DMS 273 (cell line): Measurements from ENCODE around the gene PEX5L.

Experiments
- DNase-seq: peaks from one replicate; lab custom pipeline; 2025; ENCODE audit not compliant: unreplicated experiment; lab: John Stamatoyannopoulos, UW

PEX5L gene

DNA sequence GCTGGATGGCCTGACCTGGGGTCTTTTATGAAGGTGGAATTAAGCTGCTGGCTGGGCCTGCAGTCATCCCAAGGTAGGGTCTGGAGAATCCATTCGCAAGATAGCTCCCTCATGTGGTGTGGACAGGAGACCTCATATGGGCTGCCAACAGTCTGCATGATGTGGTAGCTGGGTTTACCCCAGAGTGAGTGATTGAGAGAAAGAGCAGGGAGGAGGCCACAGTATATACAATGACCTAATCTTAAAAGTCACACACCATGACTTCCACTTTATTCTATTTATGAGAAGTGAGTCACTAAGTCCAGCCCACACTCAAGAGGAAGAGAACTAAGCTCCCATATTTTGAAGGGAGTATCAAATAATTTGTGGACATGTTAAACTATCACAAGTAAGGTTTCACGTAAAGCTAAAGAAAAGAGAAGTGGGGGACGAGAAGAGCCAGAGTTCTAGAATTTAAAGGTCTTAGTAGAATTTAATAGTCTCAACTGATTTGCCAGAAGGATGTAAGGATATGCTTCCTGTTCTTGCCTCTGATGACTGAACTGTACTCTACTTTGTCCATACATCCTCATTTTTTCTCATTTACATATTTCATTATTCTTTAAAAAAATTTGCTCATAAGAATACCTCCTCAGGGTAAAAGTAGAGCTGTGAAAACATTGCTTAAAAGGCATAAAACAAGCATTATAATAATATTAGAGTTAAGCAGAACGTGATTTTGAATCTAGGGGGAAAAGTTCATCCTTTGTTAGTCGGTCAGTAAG, 184.4 kb downstream of the PEX5L start:
- DNase-seq, result peak; percentile 11

- DNase-seq, result no peak
Measured at GRCh38 chr3:179848711-179849110, 188.0 kb downstream of the PEX5L start.

GRCh38 chr3:179842061-179842460, 194.7 kb downstream of the PEX5L start:
- DNase-seq, result no peak

- peak; percentile 11 for DNase-seq
Measured at GRCh38 chr3:179840985-179841384, 195.8 kb downstream of the PEX5L start.

DNA sequence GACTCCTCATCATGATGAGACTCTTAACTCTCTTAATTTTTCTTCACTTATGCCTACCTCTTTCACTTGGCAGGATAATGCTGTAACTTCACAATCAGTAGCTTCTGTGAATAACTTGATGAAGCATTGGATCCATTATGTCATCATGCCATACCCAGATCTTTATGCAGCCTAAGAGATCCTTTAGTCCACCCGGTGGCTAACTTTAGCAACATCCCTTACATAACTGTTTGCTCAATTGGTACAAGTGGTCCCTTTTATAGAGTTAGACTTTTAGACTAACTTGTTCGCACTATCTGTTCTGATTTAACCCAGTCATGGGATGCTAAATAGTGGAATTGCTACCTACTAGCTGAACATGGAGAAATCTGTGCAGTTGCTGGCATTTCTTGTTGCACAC, 199.4 kb downstream of the PEX5L start:
- peak; percentile 28 for DNase-seq

DNA sequence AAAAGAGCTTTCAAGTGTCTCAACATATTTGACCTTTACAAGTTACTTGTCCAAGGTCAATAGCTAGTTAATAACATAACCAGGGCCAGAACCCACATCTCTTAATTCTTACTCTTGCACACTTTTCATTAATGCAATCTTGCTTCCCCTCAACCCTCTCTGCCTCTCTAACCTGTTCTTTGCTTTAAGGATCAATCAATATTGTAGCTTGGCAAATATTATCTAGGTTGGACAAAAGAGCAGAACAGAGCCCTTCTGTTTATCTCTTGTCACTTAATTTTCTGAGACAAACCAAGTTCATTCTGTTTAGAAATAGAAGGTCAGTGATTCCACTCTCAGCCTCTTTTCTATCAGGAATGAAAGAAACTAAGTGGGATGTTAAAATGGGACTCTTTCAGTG, 203.4 kb downstream of the PEX5L start:
- DNase-seq, result no peak

DNA sequence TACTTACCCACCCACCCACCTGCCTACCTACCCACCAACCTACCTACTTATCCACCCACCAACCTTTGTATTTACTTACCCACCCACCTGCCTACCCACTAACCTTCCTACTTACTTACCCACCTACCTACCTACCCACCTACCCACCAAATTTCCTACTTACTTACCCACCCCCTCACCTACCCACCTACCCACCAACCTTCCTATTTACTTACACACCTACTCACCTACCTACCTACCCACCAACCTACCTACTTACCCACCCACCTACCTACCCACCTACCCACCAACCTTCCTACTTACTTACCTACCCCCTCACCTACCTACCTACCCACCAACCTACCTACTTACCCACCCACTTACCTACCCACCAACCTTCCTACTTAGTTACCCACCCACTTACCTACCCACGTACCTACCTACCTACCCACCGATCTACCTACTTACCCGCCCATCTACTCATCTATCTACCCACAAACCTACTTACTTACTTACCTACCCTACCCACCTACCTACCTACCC, 204.3 kb downstream of the PEX5L start:
- no peak for DNase-seq

- DNase-seq, result peak; percentile 26
Measured at GRCh38 chr3:179829401-179829800, 207.3 kb downstream of the PEX5L start.

- DNase-seq, result no peak
Measured at GRCh38 chr3:179828738-179829137, 208.0 kb downstream of the PEX5L start.

DNA sequence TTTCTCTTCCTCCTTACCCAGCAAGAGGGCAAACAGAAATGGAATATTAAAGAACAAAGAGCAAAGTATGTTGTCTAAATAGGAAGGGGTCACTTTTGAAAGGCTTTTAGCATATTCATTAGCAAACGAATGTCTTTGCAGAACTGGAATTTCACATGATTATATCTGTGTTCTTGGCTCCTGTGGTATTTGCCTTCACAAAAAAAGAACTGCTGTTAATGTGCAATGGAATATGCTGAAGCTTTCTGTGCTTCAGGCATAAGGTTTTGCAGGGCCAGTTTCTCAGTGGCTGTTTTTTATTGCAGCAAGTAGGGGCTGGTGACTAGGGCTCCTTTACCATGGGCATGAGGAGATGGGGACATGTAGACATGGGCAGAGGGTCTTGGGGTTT, 210.5 kb downstream of the PEX5L start:
- no peak for DNase-seq

DNA sequence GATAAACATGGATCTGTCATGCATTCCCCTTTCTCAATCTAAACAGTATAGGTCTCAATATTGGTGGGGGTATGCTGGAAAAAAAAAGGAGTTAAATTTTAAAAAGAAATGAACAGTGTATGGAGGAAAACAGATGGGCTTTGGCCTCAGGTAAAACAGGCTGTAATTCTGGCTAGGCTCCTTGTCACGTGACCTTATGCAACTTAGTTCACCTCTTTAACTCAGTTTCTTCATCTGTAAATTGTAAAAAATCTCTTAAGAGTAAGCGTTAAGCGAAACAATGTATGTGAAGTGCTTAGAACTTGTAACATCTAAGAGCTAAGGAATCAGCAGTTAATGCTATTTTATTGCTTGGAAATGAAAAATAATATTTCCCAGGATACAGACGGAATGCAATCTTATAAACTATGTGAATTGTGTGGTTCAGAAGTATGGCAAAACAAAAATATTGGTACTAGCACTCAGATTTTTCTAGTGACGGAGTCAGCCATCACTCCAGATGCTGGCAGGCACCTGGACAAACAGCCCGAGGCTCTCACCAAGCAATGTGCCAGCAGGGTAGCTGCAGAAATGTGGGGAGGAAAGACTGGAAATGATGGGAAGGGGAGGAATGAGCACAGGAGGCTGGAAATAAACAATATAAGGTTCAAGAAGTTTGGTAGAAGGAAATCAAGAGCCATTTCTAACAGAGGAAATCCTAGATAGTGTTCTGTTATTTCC, 211.1 kb downstream of the PEX5L start:
- DNase-seq, result no peak

DNA sequence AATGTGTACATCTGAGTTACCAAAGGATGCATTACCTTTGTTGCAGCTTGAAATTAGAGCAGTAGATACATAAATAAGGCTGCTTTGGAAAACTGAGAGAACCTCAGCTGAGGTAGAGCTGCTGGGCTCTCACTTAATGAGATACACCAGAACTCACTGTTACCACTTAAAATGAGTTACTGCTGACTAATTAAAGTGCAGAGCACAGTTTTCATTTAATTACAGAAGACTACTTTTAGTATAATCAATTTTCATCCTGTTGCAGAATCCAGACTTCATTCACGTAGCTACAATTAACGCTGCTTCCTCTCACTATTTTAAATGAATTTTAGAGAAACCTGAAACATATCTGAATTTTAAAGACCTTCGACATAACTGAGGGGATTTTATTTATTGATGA, 214.4 kb downstream of the PEX5L start:
- no peak for DNase-seq

DNA sequence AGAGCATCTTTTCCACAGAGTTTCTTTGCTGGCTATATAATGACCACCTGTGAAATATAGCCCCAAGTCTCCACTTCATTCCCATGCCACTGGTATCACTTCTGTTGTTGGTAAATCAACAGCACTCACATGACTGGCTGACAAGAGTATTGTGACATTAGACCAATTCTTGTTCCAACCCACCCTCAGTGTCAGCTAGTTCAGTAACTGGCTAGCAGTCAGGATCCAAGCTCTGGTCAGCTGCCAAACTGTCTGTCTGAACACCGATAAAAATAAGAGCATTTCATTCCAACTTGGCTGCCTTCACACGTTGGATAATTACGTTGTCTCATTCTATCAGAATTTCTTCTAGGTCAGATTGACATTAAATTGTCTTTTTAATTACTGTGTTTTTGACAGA, 217.4 kb downstream of the PEX5L start:
- no peak for DNase-seq

GRCh38 chr3:179812096-179812382, 224.7 kb downstream of the PEX5L start:
- DNase-seq, result no peak

DNA sequence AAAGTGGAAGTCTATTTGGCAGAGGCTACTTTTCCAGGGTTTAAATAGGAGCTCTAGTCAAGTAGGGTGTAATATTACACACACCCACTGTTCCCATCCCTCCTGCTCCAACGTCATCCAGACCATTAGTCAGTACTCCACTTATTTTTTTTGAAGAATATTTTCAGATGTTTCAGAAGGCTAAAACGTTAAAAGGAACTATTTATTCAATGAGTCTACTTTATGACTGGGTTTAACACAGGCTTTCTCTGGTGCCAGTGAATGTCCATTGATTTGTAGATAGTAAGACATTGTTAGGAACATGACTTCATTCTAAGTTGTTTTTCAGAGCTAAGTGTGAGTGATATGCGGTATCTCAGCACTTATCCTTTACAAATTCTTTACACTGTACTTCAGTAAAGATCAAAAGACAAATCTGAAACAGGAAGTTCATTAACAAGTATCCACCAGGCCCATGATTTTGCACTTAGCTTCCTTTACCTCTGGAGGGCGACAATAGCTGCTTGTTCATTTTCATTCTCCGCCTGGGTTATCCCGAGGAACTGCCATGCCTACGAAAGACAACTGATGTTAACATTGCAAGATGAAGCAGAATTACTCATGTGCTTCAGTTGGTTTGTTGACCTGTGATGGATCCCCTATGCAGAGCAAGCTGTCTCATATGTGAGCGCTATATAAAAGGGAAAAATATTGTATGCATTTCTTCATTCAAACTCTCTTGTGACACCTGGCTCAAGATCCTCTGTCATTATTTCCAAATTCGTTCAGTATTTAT, 225.2 kb downstream of the PEX5L start:
- DNase-seq, result peak; percentile 87

GRCh38 chr3:179809639-179810038, 227.1 kb downstream of the PEX5L start:
- DNase-seq, result no peak

DNA sequence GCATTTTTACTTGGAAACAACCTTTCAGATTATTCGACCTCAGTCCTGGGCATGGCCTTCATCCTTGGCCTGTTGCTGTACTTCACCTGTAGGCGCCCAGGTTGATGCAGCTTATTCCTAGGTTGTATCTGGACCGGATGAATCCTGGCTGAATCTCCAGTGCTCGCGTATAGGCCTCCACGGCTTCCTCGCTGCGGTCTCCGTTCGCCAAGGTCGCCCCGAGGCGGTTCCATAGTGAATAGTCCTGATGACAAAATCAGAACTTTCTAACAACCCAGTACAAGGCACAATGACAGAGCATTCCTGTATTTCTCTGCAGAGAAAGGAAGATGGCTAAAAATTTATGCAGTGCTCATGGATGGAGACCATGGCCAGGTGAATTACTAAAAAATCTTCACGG, 229.1 kb downstream of the PEX5L start:
- DNase-seq, result no peak

DNA sequence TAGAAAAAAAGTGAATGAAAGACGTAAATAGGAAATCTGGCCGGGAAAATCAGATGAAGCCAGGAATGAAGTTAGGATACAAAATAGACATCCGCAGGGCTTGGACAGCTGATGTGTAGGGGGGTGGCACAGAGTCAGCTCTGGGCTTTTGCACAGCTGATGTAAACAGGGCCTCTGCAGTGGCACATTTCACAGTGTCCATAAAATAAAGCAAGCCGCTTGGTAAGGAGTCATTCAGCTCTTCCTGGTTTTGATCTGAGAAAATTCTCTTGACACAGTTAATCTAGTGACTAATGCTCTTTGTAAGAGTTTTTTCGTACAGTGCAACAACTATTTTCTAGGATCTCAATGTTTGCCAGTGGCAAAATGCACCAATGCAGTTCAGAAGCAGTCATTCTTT, 230.6 kb downstream of the PEX5L start:
- DNase-seq, result no peak

- DNase-seq, result no peak
Measured at GRCh38 chr3:179801856-179802255, 234.9 kb downstream of the PEX5L start.

DNA sequence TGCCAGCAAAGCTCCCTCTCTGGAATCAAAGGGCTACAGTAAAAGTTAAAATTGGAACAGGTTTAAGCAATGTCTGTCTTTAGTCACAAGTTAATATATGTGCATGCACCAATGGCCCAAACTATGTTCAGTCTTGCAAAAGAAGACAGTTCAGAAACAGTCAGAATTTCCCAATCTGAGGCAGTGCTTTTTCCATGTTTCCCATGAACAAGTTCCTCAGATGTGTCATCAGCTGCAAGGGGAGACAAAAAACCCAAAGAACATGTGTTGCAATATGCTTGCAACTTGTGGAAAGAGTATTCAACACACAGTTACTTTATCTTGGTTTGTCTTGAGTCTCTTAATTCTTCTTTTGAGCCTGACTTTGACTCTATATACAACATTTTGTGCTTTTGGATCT, 235.5 kb downstream of the PEX5L start:
- no peak for DNase-seq

- DNase-seq, result no peak
Measured at GRCh38 chr3:179797192-179797591, 239.5 kb downstream of the PEX5L start.

- no peak for DNase-seq
Measured at GRCh38 chr3:179796421-179796820, 240.3 kb downstream of the PEX5L start.
